Keratinocyte (primary cell): ENCODE results near the gene IGSF8.

ENCODE experiments used
- CTCF ChIP-seq, 3 experiments: IDR thresholded peaks in 1 of 3; conservative IDR thresholded peaks in 1 of 3; optimal IDR thresholded peaks in 1 of 3; 2 replicates in 2 of 3; 3 replicates in 1 of 3; pipeline versions ENCODE3 to v1.5.1; 2011; ENCODE audit warnings: low read length in 3 of 3, mild to moderate bottlenecking in 3 of 3, moderate library complexity in 2 of 3, control low read depth in 1 of 3, inconsistent platforms in 1 of 3; ENCODE audit not compliant: insufficient read depth in 2 of 3; ENCODE audit errors: extremely low read depth in 1 of 3
- EZH2 ChIP-seq: IDR thresholded peaks from one replicate; pipeline ENCODE4 v1.6.1; 2012; ENCODE audit warnings: inconsistent platforms, mild to moderate bottlenecking, low read length, moderate library complexity

DNA sequence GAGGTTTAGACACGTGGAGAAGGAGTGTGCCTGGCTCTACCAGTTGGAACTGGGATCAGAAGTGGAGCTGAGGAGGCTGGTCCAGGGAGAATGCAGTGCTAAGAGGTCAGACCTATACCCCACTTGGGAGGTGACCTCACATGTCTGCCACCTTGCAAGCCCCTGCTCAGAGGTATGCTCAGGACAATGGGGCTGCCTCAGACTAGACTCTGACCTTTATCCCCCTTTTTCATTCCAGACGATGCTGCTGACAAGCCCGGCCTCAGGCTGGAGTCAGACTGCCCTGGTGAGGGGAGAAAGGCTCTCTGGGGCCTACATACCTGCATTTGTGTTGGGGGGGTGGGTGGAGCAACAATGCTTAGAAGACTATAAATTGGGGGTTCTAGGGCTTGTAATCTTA lies 33.7 kb downstream of the IGSF8 start:
- TF ChIP-seq CTCF (optimal IDR thresholded peaks at IDR 0.05 in 1 of 3, IDR thresholded peaks at IDR 0.05 in 1 of 3, conservative IDR thresholded peaks at IDR 0.05 in 1 of 3; ENCODE audit: extremely low read depth in 1 of 3, insufficient read depth in 2 of 3, low read length in 3 of 3), result no peak
- TF ChIP-seq EZH2, result no peak
